ENCODE results near the gene KCNG1.

KCNG1 gene

DNA sequence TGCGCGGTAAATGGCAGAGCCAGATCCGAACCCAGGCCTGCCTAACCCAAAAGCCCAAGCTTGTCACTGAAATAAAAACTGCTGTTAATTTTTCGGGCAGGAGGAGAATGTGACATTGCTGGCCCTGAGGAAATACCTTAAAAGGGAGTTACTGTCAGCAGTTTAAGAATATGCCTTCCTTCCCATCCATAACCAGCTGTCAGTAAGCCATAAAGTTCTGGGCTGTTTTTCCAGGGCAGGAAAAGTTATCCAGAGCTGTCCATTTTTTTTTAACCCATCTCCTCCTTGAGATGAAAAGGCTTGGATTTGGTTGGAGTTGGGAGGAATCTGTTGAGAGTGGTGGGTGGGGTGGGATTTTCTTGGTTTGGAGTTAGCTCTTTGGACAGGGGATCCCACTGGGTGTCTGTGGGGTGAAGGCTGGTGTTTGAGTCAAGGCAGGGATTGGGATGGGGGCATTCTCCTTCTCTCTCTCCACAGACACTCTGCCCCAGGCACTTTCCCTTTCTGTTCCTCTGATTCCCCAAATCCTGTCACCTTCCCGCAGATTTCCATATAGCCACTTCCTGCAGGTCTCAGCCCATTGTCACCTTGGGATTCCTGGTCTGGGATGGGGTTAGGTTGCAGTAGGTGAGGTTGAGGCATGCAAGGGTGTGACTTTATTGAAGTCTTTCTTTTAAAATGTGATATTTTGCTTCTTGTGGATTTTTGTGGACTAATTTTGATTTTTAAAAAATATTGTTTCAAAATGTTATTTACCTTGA, 4.3 kb upstream of the KCNG1 start:
- no peak for DNase-seq (ENCODE audit: low spot score)
- TF ChIP-seq, protein P1, sequence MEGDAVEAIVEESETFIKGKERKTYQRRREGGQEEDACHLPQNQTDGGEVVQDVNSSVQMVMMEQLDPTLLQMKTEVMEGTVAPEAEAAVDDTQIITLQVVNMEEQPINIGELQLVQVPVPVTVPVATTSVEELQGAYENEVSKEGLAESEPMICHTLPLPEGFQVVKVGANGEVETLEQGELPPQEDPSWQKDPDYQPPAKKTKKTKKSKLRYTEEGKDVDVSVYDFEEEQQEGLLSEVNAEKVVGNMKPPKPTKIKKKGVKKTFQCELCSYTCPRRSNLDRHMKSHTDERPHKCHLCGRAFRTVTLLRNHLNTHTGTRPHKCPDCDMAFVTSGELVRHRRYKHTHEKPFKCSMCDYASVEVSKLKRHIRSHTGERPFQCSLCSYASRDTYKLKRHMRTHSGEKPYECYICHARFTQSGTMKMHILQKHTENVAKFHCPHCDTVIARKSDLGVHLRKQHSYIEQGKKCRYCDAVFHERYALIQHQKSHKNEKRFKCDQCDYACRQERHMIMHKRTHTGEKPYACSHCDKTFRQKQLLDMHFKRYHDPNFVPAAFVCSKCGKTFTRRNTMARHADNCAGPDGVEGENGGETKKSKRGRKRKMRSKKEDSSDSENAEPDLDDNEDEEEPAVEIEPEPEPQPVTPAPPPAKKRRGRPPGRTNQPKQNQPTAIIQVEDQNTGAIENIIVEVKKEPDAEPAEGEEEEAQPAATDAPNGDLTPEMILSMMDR (IDR thresholded peaks at IDR 0.05; ENCODE audit: extremely low read depth, missing control alignments): no peak

DNA sequence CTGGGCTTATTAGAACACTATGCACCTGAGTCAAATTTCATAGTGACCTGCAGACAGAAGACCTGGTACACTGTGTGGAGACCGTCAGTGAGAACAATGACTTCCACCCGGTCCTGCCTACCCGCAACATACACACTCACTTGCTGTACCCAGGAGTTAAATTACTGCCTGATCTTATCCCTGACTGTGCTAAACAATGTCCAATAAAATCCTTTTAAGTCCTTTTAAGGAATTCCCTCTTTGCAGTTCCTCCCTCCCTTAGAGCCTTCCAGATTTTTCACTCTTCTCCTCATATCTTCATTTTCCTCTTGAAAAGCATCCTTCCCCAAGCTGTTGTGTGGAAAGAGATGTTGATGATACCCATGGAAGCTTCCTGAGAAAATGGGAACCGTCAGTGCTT, 3.4 kb upstream of the KCNG1 start:
- no peak for DNase-seq (ENCODE audit: low spot score)
- TF ChIP-seq, protein P1 (IDR thresholded peaks at IDR 0.05; ENCODE audit: extremely low read depth, missing control alignments): no peak

DNA sequence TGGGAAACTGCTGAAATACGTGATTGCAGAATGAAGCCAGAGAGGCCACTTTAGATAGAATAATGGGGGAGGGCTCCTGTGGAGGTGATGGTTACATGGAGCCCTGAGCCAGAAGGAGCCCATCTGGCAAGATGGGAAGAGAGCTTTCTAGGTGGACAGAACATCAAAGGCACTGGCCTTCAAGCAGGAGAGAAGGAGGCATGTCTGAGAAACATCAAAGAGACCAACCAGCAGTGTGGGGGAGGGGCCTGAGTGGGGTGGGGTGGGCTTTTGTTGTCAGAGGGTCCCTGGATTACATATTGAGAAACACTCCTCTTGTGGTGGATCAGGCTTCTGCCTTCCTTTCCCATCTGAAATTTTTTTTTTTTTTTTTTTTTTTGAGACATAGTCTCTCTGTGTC, 1.9 kb upstream of the KCNG1 start:
- TF ChIP-seq, protein P1 (IDR thresholded peaks at IDR 0.05; ENCODE audit: extremely low read depth, missing control alignments): no peak
- DNase-seq (ENCODE audit: low spot score): no peak

DNA sequence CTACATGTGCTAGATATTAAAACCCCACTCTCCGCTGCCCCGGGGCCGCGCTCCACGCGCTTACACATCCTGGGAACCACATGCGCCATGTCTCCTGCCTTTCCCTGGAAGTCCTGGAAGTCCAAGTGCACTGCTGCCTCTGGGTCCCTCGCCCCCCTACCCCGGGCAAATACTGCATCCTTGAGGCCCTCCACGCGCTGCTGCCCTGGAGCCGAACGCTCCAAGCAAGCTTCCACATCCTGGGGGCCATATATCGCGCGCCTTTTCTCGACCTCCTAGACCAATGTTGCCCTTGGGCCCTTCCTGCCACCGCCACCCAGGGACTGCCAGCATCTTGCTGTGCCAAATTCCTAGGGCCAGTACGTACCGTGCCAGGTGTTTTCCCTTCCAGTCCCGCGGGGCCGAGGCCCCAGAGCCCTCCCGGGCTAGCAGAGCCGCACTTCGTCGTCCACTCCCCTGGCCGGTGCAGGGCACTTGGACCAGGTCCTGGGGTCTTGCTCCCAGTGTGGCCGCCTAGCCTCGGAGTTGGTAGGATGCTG, 779 bp upstream of the KCNG1 start:
- TF ChIP-seq, protein P1 (IDR thresholded peaks at IDR 0.05; ENCODE audit: extremely low read depth, missing control alignments): no peak
- no peak for DNase-seq (ENCODE audit: low spot score)

DNA sequence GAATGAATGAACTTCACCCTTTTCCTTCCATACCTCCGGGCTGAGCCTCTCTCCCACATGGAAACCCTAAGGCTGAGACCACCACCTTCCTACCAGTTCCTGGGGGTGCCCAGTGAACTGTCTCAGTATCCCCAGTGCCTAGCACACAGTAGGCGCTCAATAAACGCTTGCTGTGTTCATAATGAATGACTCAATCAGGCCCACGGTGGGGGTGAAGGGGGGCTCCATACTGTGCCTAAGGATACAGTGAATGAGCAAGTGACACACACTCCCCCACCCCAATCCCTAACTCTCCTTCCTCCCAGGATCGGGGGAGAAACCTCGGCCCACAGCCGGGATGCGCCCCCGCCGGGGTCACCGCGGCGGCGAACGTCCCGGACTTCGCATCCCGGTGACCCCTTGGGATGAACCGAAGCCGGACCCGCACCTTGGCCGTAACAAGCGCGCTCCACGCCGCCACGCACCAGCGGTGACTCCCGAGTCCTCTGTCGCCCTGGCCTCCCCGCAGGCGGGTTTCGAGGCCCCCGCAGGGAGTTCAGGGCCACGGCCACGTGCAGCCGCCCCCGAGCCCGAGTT, 592 bp downstream of the KCNG1 start:
- TF ChIP-seq, protein P1 (IDR thresholded peaks at IDR 0.05; ENCODE audit: extremely low read depth, missing control alignments): no peak
- no peak for DNase-seq (ENCODE audit: low spot score)

DNA sequence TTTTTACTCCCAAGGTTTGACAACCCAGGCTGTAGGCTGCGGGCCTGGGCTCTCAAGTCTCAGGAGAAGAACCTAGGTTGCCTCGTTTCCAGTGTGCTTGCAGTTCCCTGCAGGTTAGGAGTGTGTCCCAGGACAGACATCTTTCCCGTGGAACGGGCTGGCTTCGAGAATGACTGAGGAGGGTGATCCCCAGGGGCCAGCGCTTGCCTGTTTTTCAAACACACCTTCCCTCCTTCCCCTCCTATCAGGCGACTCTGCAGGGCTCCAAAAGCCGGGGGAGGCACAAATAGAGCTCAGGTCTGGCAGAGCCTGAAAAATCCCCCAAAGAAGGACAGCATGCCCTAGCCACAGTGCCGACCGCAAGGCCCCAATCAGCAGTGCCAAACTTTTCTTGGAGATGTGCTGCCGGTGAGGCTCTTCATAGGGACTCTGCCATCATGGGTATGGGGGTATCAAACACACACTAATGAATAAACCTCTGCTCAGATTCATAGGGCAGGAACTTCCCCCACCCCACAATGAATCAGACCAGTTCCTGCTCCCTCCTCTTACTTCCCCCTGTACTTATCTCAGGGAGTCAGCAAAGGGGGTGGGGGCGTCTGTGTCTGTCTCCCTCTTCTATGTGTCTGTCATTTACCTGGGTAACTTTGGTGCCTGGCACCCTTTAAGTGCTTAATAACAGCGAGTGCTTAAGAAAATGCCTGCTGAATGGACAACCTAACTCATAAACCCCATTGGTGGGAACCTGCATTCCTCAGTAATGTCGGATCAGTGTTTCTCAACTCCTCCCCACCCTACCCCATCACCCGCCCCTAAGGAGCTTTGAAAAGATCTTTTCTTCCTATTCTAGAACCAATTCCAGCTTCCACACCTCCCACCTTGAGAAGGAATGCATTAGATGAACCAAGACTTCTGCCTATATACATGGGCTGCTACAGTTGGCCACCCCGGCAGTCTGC, 1.6 kb downstream of the KCNG1 start:
- TF ChIP-seq, protein P1 (IDR thresholded peaks at IDR 0.05; ENCODE audit: extremely low read depth, missing control alignments): no peak
- no peak for DNase-seq (ENCODE audit: low spot score)
